Duodenal mucosa (tissue), 2 donors: ENCODE results near the gene SHMT2.

Experiments
- H3K27ac ChIP-seq: one replicate; pipeline ENCODE4 v1.7.0; 2013; ENCODE audit warnings: low read depth, low read length
- H3K27me3 ChIP-seq, 2 donors: one replicate each; pipeline ENCODE4 v1.7.0; 2013; ENCODE audit warnings: low read length in 2 of 2, control low read depth in 1 of 2; ENCODE audit not compliant: insufficient read depth in 2 of 2, control insufficient read depth in 1 of 2
- H3K36me3 ChIP-seq, 2 donors: one replicate each; pipeline ENCODE4 v1.7.0; 2013; ENCODE audit warnings: low read length in 2 of 2, control low read depth in 1 of 2; ENCODE audit not compliant: insufficient read depth in 2 of 2, control insufficient read depth in 1 of 2
- H3K4me1 ChIP-seq, 2 donors: one replicate each; pipeline ENCODE4 v1.7.0; 2013; ENCODE audit warnings: low read length in 2 of 2, control low read depth in 1 of 2; ENCODE audit not compliant: insufficient read depth in 2 of 2, control insufficient read depth in 1 of 2
- H3K4me3 ChIP-seq, 2 donors: one replicate each; pipeline ENCODE4 v1.7.0; 2013; ENCODE audit warnings: low read length in 2 of 2, low read depth in 1 of 2
- H3K9ac ChIP-seq, 2 donors: one replicate each; pipeline ENCODE4 v1.7.0; 2013; ENCODE audit warnings: low read length in 2 of 2, low read depth in 1 of 2
- H3K9me3 ChIP-seq, 2 donors: one replicate each; pipeline ENCODE4 v1.7.0; 2013; ENCODE audit warnings: low read length in 2 of 2, control low read depth in 1 of 2; ENCODE audit not compliant: control insufficient read depth in 1 of 2

The SHMT2 gene

DNA sequence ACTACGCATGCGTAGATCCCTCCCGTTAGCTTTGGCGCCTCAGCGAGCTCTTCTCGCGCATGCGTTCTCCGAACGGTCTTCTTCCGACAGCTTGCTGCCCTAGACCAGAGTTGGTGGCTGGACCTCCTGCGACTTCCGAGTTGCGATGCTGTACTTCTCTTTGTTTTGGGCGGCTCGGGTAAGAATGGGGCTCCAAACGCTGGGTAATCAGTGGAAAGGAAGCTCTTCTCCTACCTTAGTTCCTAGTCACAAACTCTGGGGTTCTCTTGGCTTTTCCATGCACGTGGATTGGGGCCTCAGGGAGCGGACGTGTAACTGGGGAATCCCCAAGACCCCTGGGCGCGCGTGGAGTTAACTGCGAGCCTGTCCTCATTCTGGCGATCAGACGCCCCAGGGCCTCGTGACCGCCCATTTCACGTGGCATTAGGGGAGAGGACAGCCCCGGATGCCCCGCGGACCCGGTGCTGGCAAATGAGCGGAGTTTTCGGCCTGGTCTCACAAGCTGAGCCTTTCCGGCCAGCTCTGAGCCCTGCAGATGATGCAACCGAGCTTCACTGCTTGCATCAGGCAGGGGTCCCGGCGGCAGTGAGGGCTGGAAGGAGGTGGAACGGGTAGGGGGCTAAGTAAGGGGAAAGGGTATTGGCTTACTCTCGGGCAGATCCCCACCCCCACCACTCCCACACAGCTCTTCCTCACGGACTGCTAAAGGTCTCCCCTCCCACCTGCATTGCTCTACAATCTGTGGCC is at the start of gene SHMT2:
TSS of gene SHMT2 (plus strand) at position 78 of the 747 bp plus-strand sequence. CDS start at position 146, 68 bp downstream.
- Histone ChIP-seq H3K9me3 (no peaks in the 10 kb centered on the region), H3K9ac (peak within 1 kb of the TSS; percentile 77 to 81), H3K27ac (peak within 1 kb of the TSS; percentile 43), H3K27me3 (peaks cover 15 to 28% of the 10 kb centered on the region in 2 donors), H3K36me3 (peaks cover 20 to 32% of the 10 kb centered on the region in 2 donors), H3K4me3 (peak within 1 kb of the TSS; percentile 84 to 95), H3K4me1 (peaks cover 27 to 28% of the 10 kb centered on the region in 2 donors)

DNA sequence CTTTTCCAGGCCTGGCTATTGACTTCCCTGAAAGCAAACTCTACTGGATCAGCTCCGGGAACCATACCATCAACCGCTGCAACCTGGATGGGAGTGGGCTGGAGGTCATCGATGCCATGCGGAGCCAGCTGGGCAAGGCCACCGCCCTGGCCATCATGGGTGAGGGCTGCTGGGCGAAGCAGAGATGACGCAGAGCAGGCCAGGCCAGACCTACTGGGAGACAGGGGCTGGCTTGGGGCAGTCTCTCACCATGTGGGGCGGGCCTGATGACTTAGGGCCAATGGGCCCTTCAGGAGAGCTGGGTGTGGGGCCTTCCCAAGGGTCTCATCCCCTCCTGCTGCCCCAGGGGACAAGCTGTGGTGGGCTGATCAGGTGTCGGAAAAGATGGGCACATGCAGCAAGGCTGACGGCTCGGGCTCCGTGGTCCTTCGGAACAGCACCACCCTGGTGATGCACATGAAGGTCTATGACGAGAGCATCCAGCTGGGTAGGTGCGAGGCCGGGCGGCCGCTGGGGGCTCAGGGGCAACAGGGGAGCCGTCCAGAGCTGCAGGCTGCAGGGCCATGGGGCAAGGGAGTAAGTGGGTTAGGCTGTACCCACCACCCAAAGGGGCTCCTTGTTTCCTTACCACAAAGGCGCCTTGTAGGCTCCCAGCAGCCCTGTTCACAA is 49.1 kb upstream of the SHMT2 start:
- Histone ChIP-seq H3K36me3 (peaks cover 46 to 86% of the 10 kb centered on the region in 2 donors), H3K27me3 (no peaks in the 10 kb centered on the region), H3K9ac (no peak overlapping the region), H3K4me3 (no peak overlapping the region), H3K9me3 (no peaks in the 10 kb centered on the region), H3K4me1 (no peaks in the 10 kb centered on the region), H3K27ac (no peak overlapping the region)

DNA sequence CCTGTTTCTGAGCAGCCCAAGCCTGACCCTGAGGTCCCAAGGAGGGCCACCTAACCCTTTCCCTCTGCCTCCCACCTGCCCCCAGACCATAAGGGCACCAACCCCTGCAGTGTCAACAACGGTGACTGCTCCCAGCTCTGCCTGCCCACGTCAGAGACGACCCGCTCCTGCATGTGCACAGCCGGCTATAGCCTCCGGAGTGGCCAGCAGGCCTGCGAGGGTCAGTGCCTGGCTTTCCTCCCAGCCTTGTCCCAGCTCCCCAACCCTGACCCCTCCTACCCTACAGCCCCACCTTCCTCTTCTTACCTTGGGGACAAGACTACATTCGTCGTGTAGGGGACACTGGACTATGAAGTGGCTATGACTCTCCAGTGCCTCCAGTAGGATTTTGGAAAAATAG is 48.4 kb upstream of the SHMT2 start:
- Histone ChIP-seq H3K36me3 (peaks cover 50 to 86% of the 10 kb centered on the region in 2 donors), H3K4me3 (no peak overlapping the region), H3K4me1 (no peaks in the 10 kb centered on the region), H3K9me3 (no peaks in the 10 kb centered on the region), H3K27ac (no peak overlapping the region), H3K9ac (no peak overlapping the region), H3K27me3 (no peaks in the 10 kb centered on the region)

DNA sequence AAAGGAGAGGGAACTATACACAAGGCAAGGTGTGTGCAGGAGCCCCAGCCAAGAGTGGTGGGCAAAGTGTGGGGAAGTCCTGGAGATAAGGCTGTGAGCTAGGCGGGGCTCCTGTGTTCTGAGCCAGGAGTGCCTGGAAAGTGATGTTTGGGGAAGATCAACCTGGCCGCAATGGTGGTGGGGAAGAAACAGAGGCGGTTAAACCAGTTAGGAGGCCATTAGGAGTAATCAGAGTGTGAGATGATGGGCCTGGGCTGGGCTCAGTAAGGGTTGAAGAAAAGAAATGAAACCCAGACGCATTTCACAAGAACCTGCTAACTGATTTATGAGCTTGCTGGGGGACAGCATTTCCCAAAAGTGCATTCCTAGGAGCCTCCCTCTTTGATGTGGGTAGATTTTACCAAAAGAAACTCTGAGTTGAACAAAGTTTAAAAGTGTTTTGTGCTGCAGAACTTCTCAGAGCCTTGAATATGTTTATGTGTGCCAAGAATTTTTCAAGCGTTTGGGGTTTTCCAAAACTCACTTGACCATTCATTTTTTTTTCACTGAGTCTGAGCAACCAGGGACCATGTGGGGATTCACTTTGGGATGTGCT is 47.9 kb upstream of the SHMT2 start:
- peaks cover 50 to 86% of the 10 kb centered on the region in 2 donors for H3K36me3 ChIP-seq
- H3K27ac ChIP-seq, result no peak overlapping the region
- no peaks in the 10 kb centered on the region for H3K27me3 ChIP-seq
- no peaks in the 10 kb centered on the region for H3K4me1 ChIP-seq
- H3K4me3 ChIP-seq, result no peak overlapping the region
- H3K9ac ChIP-seq, result no peak overlapping the region
- no peaks in the 10 kb centered on the region for H3K9me3 ChIP-seq

DNA sequence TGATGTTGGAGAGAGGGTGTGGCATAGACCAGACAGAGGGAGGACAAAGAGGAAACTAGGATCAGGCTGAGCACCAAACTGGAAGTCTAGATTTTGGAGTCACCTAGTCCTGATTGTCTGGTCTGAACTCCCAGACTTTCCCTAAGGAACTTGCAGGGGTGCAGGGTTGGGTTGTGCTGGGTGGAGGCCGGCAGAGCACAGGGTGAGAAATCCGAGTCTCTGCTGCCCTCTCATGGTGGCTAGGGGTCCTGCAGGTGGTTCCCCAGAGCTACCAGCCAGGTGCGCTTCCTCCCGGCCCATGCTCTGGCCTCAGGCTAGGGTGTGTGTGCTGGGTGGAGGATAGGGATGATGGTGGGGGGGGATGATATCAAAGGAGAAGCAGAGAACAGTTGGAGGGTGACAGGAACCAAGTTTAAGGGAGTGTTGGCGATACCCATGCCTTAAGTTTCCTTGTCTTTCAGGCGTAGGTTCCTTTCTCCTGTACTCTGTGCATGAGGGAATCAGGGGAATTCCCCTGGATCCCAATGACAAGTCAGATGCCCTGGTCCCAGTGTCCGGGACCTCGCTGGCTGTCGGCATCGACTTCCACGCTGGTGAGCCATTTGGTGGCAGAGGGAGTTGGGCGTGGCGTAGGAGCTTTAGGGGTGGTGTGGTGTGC is 46.5 kb upstream of the SHMT2 start:
- Histone ChIP-seq H3K27ac (no peak overlapping the region), H3K4me3 (no peak overlapping the region), H3K4me1 (no peaks in the 10 kb centered on the region), H3K9ac (no peak overlapping the region), H3K9me3 (no peaks in the 10 kb centered on the region), H3K27me3 (no peaks in the 10 kb centered on the region), H3K36me3 (peaks cover 51 to 89% of the 10 kb centered on the region in 2 donors)

DNA sequence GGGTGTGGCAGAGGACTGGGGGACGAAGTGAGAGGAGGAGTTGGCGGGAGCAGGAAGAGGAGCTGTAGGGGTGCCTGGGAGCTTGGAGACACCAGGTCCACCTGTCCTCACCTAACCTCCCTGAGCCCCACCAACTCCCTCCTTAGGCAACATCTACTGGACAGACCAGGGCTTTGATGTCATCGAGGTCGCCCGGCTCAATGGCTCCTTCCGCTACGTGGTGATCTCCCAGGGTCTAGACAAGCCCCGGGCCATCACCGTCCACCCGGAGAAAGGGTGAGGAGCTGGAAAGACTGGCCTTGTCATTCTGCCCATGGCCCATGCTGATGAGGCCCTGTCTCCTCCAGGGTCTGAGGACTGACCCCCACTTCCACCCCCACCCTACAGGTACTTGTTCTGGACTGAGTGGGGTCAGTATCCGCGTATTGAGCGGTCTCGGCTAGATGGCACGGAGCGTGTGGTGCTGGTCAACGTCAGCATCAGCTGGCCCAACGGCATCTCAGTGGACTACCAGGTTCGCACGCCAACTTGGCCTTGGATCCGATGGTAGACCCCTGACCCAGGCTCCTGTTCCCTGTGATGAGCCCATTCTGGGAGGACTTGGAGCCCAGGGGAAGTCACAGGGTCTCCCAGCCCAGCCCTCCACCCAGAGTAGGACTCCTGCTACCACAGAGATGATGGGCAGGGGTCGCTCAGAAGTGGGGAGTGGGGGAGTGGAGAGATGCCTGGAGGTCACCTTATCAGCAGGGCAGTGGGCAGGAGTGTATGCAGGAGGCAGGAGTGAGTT is 45.4 kb upstream of the SHMT2 start:
- H3K4me1 ChIP-seq, result no peaks in the 10 kb centered on the region
- no peaks in the 10 kb centered on the region for H3K9me3 ChIP-seq
- no peak overlapping the region for H3K9ac ChIP-seq
- no peaks in the 10 kb centered on the region for H3K27me3 ChIP-seq
- peaks cover 50 to 89% of the 10 kb centered on the region in 2 donors for H3K36me3 ChIP-seq
- no peak overlapping the region for H3K27ac ChIP-seq
- H3K4me3 ChIP-seq, result no peak overlapping the region

DNA sequence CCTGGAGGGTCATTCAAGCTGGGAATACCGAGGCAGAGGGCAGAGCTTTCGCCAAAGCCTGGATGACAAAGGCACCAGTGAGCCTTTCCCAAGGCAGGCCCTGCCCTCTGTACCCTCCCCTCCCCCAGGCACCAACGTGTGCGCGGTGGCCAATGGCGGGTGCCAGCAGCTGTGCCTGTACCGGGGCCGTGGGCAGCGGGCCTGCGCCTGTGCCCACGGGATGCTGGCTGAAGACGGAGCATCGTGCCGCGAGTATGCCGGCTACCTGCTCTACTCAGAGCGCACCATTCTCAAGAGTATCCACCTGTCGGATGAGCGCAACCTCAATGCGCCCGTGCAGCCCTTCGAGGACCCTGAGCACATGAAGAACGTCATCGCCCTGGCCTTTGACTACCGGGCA is 44.1 kb upstream of the SHMT2 start:
- no peak overlapping the region for H3K9ac ChIP-seq
- no peaks in the 10 kb centered on the region for H3K4me1 ChIP-seq
- no peak overlapping the region for H3K27ac ChIP-seq
- peaks cover 46 to 89% of the 10 kb centered on the region in 2 donors for H3K36me3 ChIP-seq
- H3K4me3 ChIP-seq, result no peak overlapping the region
- no peaks in the 10 kb centered on the region for H3K27me3 ChIP-seq
- H3K9me3 ChIP-seq, result no peaks in the 10 kb centered on the region

DNA sequence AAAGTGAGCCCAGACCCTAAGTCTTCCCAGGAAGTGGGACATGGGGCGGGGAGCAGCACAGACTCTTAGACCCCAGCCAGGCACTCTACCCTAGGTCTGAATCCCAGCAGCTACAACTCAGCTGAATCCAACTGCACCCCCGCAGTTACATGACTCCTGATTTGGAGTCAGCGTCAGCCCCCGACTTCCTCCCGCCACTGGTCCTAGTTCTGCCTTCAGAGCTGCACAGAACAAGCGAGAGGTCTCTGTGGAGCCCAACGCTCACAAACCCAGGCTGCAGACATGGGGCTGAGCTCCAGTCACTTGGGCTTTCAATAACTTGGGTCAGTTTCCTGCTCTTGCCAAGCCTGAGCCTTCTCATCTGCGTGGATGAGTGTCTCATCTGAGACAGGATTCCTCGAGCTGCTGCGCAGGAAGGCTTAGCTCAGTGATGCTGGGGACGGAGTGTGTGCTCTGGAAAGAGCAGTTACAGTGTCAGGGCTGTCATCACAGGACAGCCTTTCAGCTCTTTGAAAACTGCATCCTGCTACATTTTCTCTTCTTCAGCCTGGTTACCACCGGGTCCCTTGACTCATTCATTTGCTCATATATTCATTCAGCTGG is 43.5 kb upstream of the SHMT2 start:
- no peaks in the 10 kb centered on the region for H3K9me3 ChIP-seq
- H3K27me3 ChIP-seq, result no peaks in the 10 kb centered on the region
- no peak overlapping the region for H3K4me3 ChIP-seq
- H3K9ac ChIP-seq, result no peak overlapping the region
- no peak overlapping the region for H3K27ac ChIP-seq
- no peaks in the 10 kb centered on the region for H3K4me1 ChIP-seq
- peaks cover 48 to 89% of the 10 kb centered on the region in 2 donors for H3K36me3 ChIP-seq

DNA sequence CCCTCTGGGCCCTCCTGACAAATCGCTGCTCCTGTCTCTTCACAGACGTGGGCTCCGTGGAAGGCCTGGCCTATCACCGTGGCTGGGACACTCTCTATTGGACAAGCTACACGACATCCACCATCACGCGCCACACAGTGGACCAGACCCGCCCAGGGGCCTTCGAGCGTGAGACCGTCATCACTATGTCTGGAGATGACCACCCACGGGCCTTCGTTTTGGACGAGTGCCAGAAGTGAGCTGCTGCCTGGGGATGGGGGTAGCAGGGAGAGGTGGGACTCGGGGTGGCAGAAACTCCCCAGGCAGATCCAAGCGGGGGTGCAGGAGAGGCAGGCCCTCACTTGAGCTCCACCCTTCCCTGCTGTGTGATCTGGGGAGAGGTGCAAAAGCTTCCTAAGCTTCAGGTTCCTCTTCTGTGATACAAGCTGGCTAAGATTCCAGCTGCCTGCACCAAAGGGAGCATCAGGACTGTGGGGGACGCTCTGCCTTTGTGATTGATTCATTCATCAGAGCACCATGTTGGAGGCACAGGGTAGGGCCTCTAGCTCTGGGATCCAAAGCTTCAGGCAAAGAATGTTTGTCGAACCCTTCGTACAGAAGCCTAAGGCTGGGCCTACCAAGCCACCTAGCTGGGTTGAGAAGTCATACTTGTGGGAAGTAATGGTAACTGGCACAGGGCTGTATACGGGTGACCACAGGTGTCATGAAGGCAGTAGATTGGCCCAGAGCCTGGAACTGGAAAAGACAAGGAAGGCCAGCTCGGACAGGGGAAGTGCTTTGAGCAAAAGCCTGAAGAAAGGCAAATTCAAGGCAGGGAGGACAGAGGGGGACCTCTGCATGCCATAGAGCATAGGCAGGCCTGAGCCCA is 42.1 kb upstream of the SHMT2 start:
- H3K9me3 ChIP-seq, result no peaks in the 10 kb centered on the region
- no peak overlapping the region for H3K27ac ChIP-seq
- H3K36me3 ChIP-seq, result peaks cover 61 to 94% of the 10 kb centered on the region in 2 donors
- H3K4me3 ChIP-seq, result no peak overlapping the region
- H3K4me1 ChIP-seq, result no peaks in the 10 kb centered on the region
- H3K9ac ChIP-seq, result no peak overlapping the region
- H3K27me3 ChIP-seq, result no peaks in the 10 kb centered on the region
